ENCODE measurements around the gene SARDH. TPM values are rescaled to one million over a fixed set of nuclear protein-coding genes. Genes with fewer than 3 reads are reported as not detected.

Gene SARDH
- total RNA-seq, 4 donors from 2014 or later: 0.39 to 2.9 (median 0.51) TPM

GRCh38 chr9:133709015-133709611, 29.0 kb downstream of the SARDH start:
- 100% methylated on average over 2 of the region's 26 CpGs for WGBS
- Histone ChIP-seq H3K27me3 (peaks cover 0 to 15% (median 0%) of the 10 kb centered on the region in 4 donors), H3K4me3 (no peak overlapping the region), H3K36me3 (no peaks in the 10 kb centered on the region), H3K4me1 (peaks cover 0 to 8% (median 0%) of the 10 kb centered on the region in 4 donors), H3K9me3 (no peaks in the 10 kb centered on the region), H3K27ac (replicated peaks in 1 of 4) (no peak overlapping the region)
- DNase-seq (ENCODE audit: extremely low spot score): no peak
- intact Hi-C loops (cut with DNase I): no loop called here
- TF ChIP-seq POLR2A (IDR thresholded peaks at IDR 0.05; ENCODE audit: low read depth): no peak
- no peak for TF ChIP-seq EP300 (IDR thresholded peaks at IDR 0.05)
- TF ChIP-seq CTCF (IDR thresholded peaks at IDR 0.05): no peak
- TF ChIP-seq POLR2AphosphoS5 (IDR thresholded peaks at IDR 0.05): no peak

- intact Hi-C loops (cut with DNase I): no loop called here
- Histone ChIP-seq H3K4me3 (no peak overlapping the region), H3K27ac (replicated peaks in 1 of 4) (no peak overlapping the region), H3K9me3 (no peaks in the 10 kb centered on the region), H3K27me3 (peaks cover 0 to 17% (median 0%) of the 10 kb centered on the region in 4 donors), H3K4me1 (peaks cover 0 to 8% (median 1%) of the 10 kb centered on the region in 4 donors), H3K36me3 (no peaks in the 10 kb centered on the region)
- no peak for DNase-seq (ENCODE audit: extremely low spot score)
- WGBS: 88% methylated on average over 28 of the region's 30 CpGs
- no peak for TF ChIP-seq EP300 (IDR thresholded peaks at IDR 0.05)
- no peak for TF ChIP-seq POLR2A (IDR thresholded peaks at IDR 0.05; ENCODE audit: low read depth)
- no peak for TF ChIP-seq CTCF (IDR thresholded peaks at IDR 0.05)
- TF ChIP-seq POLR2AphosphoS5 (IDR thresholded peaks at IDR 0.05): no peak
Measured at GRCh38 chr9:133708246-133709014, 29.7 kb downstream of the SARDH start.

DNA sequence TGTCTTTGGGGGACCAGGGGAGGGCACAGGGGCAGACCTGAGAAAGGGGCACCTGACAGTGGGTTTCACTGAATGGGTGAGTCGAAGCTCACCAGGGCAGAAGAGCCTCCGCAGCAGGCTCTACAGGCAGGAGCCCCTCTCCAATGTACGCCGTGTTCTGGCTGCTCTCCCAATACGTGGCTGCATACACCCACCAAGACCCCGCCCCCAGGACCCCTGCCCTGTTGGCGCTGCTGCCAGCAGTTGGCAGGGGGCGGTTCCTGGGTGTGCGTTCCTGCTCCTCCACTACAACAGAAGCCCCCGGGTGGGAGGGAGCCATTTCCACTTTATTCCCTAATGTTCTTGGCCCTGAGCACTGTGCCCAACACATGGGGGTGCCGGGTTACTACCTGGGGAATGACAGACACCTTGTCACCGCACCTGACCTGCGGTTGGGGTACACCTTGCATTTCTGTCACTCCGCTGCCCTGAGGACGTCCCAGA, 30.3 kb downstream of the SARDH start:
- H3K27me3 ChIP-seq: peaks cover 0 to 22% (median 0%) of the 10 kb centered on the region in 4 donors
- intact Hi-C loops (cut with DNase I): no loop called here
- H3K4me3 ChIP-seq: no peak overlapping the region
- peaks cover 4 to 13% (median 7%) of the 10 kb centered on the region in 4 donors for H3K4me1 ChIP-seq
- no peaks in the 10 kb centered on the region for H3K36me3 ChIP-seq
- no peak for DNase-seq (ENCODE audit: extremely low spot score)
- 78% methylated on average over 4 of the region's 15 CpGs for WGBS
- H3K27ac ChIP-seq (replicated peaks in 1 of 4): peak overlapping the region in 1 of 4 donors; percentile 15
- H3K9me3 ChIP-seq: no peaks in the 10 kb centered on the region
- no peak for TF ChIP-seq POLR2AphosphoS5 (IDR thresholded peaks at IDR 0.05)
- TF ChIP-seq CTCF (IDR thresholded peaks at IDR 0.05): no peak
- TF ChIP-seq POLR2A (IDR thresholded peaks at IDR 0.05; ENCODE audit: low read depth): no peak
- TF ChIP-seq EP300 (IDR thresholded peaks at IDR 0.05): no peak

DNA sequence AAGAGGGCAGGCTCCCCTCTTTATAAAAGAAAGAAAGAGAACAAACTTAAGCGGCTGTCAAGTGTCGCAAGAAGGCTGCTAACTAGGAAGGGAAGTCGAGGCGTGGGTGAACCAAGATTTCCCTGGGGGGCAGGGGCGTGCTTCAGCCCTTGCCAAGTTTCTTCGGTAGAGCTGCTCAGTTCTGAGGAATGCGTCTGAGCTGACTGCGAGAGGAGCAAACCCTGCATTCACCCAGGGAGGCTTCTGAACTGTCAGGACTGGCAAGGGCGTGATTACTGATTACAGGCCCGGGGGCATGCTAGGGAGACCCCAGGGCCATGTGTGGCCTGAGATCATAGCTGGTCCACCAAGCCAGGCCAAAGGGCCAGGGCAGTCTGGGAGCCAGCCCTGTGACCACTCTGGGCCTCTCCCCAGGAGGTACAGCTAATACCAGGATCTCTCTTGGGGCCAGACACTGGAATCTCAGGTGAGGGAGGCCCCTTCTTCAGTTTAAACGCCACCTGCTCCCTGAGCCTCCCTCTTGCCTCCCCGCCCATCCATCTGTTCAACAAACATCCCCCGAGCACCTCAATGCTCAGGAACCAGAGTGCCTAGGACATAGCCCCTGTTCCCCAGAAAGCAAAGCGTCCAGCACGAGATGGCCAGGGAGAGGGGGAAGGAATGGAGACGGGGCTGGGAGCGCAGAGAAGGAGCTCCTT, 30.9 kb downstream of the SARDH start:
- Histone ChIP-seq H3K4me1 (peaks cover 8 to 19% (median 13%) of the 10 kb centered on the region in 4 donors), H3K36me3 (no peaks in the 10 kb centered on the region), H3K9me3 (no peaks in the 10 kb centered on the region), H3K4me3 (no peak overlapping the region), H3K27ac (replicated peaks in 1 of 4) (peak overlapping the region in 1 of 4 donors; percentile 15), H3K27me3 (peaks cover 0 to 24% (median 0%) of the 10 kb centered on the region in 4 donors)
- intact Hi-C loops (cut with DNase I): no loop called here
- WGBS: 80% methylated on average over 14 of the region's 17 CpGs
- no peak for TF ChIP-seq POLR2A (IDR thresholded peaks at IDR 0.05; ENCODE audit: low read depth)
- no peak for TF ChIP-seq POLR2AphosphoS5 (IDR thresholded peaks at IDR 0.05)
- no peak for TF ChIP-seq CTCF (IDR thresholded peaks at IDR 0.05)
- TF ChIP-seq EP300 (IDR thresholded peaks at IDR 0.05): no peak
- DNase-seq (ENCODE audit: extremely low spot score): no peak

Measured in esophagus muscularis mucosa (tissue), 4 donors.